Stimulated activated CD8-positive, alpha-beta memory T cell treated with anti-CD3 and anti-CD28 coated beads, Interleukin-2, amount 100 ng/mL, for 1 hour (primary cell): ENCODE measurements around the gene EPB41L1.

Experiments
- DNase-seq, 2 donors: peaks; one replicate each; pipeline ENCODE4 v3.0.0-alpha.2; 2020; ENCODE audit warnings: low read depth in 2 of 2

Gene EPB41L1

GRCh38 chr20:36225666-36226065 is 71.1 kb downstream of the EPB41L1 start:
- no peak for DNase-seq

DNA sequence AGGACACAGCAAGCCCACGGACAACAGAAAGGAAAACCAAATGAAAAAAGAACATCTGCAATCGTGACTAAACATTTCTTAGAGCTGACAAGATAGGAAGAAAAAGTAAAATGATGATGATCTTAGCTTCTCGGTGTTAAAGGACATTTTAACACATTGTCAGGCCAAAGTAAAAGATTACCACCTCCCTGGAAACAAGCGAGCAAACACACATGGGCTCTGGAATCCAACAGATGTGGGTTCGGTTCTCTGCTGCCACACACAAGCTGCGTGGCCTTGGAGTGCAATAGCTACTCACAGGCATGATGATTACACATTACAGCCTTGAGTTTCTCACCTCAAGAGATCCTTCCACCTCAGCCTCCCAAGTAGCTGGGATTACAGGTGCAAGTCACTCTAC is 74.2 kb downstream of the EPB41L1 start:
- no peak for DNase-seq

- DNase-seq: no peak
Observed at GRCh38 chr20:36230019-36230418, 75.5 kb downstream of the EPB41L1 start.

DNA sequence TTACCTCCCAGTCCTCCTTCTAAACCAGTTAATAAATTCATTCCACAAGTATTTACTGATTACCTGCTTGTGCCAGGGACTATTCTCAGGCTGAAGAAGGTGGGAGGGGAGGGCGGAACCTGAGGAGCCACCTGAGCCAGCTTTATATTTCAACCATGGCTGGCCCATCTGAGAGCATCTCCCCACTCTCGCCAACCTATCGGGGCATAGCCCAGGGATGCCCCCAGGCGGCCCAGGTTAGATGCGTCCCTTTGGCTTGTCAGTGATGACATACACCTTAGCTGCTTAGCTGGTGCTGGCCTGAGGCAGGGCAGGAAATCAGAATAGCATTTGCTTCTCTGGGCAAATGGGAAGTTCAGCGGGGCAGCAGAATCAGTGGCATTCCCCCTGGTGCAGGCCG is 76.8 kb downstream of the EPB41L1 start:
- no peak for DNase-seq

DNA sequence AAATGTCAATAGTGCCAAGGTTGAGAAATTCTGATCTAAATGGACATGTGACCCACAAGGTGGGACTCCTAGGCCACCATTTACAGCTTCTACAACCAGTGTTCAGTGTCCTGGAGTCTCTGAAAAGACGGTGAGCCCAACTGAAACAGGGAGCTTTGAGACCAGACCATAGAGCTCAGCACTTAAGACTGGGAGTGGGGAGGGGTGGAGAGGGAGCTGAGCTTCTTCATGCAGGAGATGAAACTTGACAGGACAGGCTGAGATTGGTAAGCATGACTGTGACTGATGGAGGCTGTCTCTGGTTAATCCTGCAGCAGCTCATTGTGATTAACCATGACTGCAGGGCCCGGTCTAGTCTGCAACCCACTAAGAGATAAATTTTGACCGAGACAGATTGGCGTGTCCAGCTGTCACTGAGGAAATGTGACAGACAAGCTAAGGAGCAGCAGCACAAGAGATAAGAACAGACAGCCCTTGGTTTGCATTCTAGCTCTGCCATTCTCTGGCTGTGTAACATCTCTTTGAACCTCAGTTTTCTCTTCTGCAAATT is 80.3 kb downstream of the EPB41L1 start:
- no peak for DNase-seq

- peak; percentile 57 to 59 for DNase-seq
Observed at GRCh38 chr20:36235892-36236785, 81.6 kb downstream of the EPB41L1 start, which contains the start of gene AAR2. Gene AAR2 (plus strand): TSS chr20:36236478. CDS start chr20:36239869, 3,391 bp downstream.

- DNase-seq: no peak
Observed at GRCh38 chr20:36236786-36237121, 82.2 kb downstream of the EPB41L1 start.

DNA sequence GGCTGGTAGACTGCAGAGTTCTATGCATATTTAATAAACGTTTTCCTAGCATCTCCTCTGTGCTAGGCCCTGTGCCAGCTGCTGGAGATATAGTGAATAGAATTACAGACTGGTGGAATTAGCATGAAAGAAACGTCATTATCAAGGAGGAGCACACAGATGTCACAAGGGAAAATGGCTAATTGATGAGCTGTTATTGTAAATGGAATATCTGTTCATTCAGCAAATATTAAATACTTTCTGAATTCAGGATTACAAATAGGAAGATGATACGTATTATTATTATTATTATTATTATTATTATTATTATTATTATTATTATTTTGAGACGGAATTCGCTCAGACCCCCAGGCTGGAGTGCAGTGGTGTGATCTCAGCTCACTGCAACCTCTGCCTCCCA is 82.9 kb downstream of the EPB41L1 start:
- DNase-seq: no peak

DNA sequence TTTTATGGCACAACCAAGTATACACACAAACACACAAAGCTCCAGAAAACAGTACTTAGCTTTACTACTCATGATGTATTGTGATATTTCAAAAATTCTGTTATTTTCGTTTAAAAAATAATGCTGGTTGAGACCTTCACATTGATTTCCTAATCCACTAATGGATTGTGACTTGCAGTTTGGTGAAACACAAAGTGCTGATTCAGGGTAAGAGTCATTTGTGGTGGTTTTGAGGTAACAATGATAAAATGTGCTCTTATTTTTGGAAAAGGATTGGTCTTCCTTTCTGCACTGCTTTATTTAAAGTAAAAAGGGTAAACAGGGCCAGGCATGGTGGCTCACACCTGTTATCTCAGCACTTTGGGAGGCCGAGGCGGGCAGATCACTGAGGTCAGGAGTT is 83.6 kb downstream of the EPB41L1 start:
- no peak for DNase-seq

- no peak for DNase-seq
Observed at GRCh38 chr20:36238760-36239159, 84.2 kb downstream of the EPB41L1 start.

GRCh38 chr20:36240076-36240475 is 85.5 kb downstream of the EPB41L1 start:
- no peak for DNase-seq

DNA sequence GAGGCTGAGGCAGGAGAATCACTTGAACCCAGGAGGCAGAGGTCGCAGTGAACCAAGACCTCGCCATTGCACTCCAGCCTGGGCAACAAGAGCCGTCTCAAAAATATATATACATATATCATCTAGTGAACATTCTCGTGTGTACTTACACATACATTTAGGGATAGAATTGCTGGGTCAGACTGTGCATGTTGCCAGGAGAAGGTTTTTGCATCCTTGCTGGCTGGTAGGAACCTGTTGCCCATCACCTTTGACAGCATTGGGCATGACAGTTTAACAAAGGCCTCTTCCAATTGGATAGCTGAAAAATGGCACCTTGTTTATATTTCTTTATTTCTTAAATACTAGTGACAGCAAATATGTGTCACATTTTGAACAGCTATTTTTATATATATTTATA is 87.1 kb downstream of the EPB41L1 start:
- no peak for DNase-seq

DNA sequence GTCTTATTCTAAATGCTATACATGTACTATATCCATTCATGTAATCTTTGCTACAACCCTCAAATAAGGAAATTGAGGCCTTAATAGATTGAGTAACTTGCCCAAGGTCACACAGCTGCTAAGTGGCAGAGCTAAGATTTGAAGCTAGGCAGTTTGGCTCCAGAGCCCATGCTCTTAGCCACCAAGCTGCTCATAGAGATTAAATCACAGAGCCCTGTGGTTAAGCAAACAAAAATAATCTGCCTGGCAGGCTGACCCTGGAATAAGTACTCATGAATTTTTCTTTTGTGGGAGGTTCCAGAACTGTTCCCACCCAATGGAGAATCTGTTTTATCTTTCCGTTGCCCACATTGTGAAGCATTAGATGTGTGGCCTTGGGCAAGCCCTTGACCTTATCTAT is 89.2 kb downstream of the EPB41L1 start:
- no peak for DNase-seq

GRCh38 chr20:36246401-36246800 is 91.9 kb downstream of the EPB41L1 start:
- DNase-seq: no peak

GRCh38 chr20:36248836-36249235 is 94.3 kb downstream of the EPB41L1 start:
- no peak for DNase-seq

GRCh38 chr20:36249450-36249849 is 94.9 kb downstream of the EPB41L1 start:
- no peak for DNase-seq

GRCh38 chr20:36251426-36251825 is 96.9 kb downstream of the EPB41L1 start:
- DNase-seq: no peak

DNA sequence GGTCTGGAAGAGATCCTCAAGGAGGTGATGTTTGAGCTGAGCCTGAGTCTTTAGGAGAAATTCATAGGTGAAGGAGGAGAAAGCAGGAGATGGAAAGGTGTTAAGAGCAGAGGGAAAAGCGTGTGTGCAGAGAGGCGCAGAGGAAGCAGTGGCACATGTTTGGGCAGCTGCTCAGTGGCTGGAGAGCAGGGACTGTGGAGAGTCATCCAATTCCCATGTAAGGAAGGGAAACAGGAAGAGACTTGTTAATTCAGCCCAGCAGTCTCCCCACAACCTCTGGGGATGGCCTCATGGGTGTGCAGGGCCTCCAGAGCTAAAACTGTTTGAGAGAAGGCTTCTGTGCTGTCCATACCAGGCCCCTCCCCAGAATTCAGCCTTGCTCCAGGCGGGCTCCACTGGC is 98.0 kb downstream of the EPB41L1 start:
- no peak for DNase-seq

GRCh38 chr20:36253036-36253435 is 98.5 kb downstream of the EPB41L1 start:
- DNase-seq: no peak

DNA sequence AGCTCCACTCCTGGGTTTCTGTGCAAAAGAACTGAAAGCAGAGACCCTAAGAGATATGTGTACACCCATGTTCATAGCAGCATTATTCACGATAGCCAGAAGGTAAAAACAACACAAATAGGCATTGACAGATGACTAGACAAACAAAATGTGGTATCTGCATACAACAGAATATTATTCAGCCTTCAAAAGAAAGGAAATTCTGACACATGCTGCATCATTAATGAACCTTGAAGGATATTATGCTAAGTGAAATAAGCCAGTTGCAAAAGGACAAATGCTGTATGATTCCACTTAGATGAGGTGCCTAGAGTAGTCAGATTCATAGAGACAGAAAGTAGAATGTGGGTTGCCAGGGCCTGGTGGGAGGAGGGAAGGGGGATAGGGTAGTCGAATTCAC is 99.5 kb downstream of the EPB41L1 start:
- DNase-seq: no peak

- DNase-seq: no peak
Observed at GRCh38 chr20:36255445-36255844, 100.9 kb downstream of the EPB41L1 start.

GRCh38 chr20:36259177-36260061 is 104.9 kb downstream of the EPB41L1 start:
- DNase-seq: no peak

DNA sequence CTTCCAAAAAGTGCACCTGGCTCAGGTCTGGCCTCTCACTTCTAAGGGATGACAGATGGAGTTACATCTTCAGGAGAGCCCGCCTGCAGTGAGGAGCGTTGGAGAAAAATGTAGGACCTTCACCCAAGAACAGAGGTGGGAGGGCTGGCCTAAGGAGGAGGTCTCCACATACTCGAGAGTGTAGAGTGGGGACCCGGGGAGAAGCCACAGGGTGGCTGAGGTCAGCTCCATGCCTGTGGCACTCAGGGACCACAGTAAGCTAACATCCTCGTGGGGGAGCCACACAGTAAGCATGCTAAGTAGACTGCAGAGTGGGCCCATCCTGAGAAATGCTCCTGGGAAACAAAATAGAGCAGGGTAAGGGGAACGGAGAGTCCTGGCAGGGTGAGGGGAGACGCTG is 105.8 kb downstream of the EPB41L1 start:
- no peak for DNase-seq
